ENCODE measurements around the gene INO80C.

The INO80C gene

GRCh38 chr18:35497370-35498197 lies at the start of gene INO80C:
INO80C (minus strand) TSS chr18:35497960; CDS start chr18:35497874, 86 bp downstream.
- peak; percentile 87 for DNase-seq (ENCODE audit: low read depth, low spot score)

GRCh38 chr18:35547008-35547605 lies 49.3 kb upstream of the INO80C start:
- no peak for DNase-seq (ENCODE audit: low read depth, low spot score)

- DNase-seq (ENCODE audit: low read depth, low spot score): no peak
Observed at GRCh38 chr18:35542356-35542755, 44.6 kb upstream of the INO80C start.

GRCh38 chr18:35535297-35535696 lies 37.5 kb upstream of the INO80C start:
- DNase-seq (ENCODE audit: low read depth, low spot score): no peak

GRCh38 chr18:35533916-35534405 lies 36.2 kb upstream of the INO80C start:
- no peak for DNase-seq (ENCODE audit: low read depth, low spot score)

GRCh38 chr18:35528749-35529274 lies 31.1 kb upstream of the INO80C start:
- no peak for DNase-seq (ENCODE audit: low read depth, low spot score)

GRCh38 chr18:35526495-35527059 lies 28.8 kb upstream of the INO80C start:
- no peak for DNase-seq (ENCODE audit: low read depth, low spot score)

- no peak for DNase-seq (ENCODE audit: low read depth, low spot score)
Observed at GRCh38 chr18:35525795-35526494, 28.2 kb upstream of the INO80C start.

- DNase-seq (ENCODE audit: low read depth, low spot score): no peak
Observed at GRCh38 chr18:35524226-35524625, 26.5 kb upstream of the INO80C start.

GRCh38 chr18:35522130-35522959 lies 24.6 kb upstream of the INO80C start:
- DNase-seq (ENCODE audit: low read depth, low spot score): no peak

- no peak for DNase-seq (ENCODE audit: low read depth, low spot score)
Observed at GRCh38 chr18:35521133-35521532, 23.4 kb upstream of the INO80C start.

GRCh38 chr18:35519148-35519899 lies 21.6 kb upstream of the INO80C start:
- DNase-seq (ENCODE audit: low read depth, low spot score): no peak

GRCh38 chr18:35517715-35518114 lies 20.0 kb upstream of the INO80C start:
- no peak for DNase-seq (ENCODE audit: low read depth, low spot score)

- DNase-seq (ENCODE audit: low read depth, low spot score): no peak
Observed at GRCh38 chr18:35516789-35517188, 19.0 kb upstream of the INO80C start.

GRCh38 chr18:35516351-35516750 lies 18.6 kb upstream of the INO80C start:
- DNase-seq (ENCODE audit: low read depth, low spot score): no peak

GRCh38 chr18:35515460-35516130 lies 17.8 kb upstream of the INO80C start:
- DNase-seq (ENCODE audit: low read depth, low spot score): no peak

GRCh38 chr18:35514752-35515459 lies 17.1 kb upstream of the INO80C start:
- no peak for DNase-seq (ENCODE audit: low read depth, low spot score)

GRCh38 chr18:35514283-35514682 lies 16.5 kb upstream of the INO80C start:
- DNase-seq (ENCODE audit: low read depth, low spot score): no peak

Data from activated CD4-positive, CD25-positive, alpha-beta regulatory T cell treated with anti-CD3 and anti-CD28 coated beads, Interleukin-2, amount 50 U/mL, for 16 hours (primary cell).